ENCODE measurements around the gene DIS3.
"Not testable (repeated sequence)": the region's sequence is repeated elsewhere in the genome, so short reads cannot be mapped to it uniquely, and the experiment has no call there.

Gene DIS3, protein sequence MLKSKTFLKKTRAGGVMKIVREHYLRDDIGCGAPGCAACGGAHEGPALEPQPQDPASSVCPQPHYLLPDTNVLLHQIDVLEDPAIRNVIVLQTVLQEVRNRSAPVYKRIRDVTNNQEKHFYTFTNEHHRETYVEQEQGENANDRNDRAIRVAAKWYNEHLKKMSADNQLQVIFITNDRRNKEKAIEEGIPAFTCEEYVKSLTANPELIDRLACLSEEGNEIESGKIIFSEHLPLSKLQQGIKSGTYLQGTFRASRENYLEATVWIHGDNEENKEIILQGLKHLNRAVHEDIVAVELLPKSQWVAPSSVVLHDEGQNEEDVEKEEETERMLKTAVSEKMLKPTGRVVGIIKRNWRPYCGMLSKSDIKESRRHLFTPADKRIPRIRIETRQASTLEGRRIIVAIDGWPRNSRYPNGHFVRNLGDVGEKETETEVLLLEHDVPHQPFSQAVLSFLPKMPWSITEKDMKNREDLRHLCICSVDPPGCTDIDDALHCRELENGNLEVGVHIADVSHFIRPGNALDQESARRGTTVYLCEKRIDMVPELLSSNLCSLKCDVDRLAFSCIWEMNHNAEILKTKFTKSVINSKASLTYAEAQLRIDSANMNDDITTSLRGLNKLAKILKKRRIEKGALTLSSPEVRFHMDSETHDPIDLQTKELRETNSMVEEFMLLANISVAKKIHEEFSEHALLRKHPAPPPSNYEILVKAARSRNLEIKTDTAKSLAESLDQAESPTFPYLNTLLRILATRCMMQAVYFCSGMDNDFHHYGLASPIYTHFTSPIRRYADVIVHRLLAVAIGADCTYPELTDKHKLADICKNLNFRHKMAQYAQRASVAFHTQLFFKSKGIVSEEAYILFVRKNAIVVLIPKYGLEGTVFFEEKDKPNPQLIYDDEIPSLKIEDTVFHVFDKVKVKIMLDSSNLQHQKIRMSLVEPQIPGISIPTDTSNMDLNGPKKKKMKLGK

GRCh38 chr13:72781451-72782439, at the start of gene DIS3, which contains the start of gene PIBF1:
Gene DIS3 (minus strand): TSS chr13:72781900. CDS start chr13:72781832, 68 bp downstream.
Gene PIBF1 (plus strand): TSS chr13:72782133. CDS start chr13:72783470, 1,337 bp downstream.
- peak; percentile 94 for DNase-seq

DNA sequence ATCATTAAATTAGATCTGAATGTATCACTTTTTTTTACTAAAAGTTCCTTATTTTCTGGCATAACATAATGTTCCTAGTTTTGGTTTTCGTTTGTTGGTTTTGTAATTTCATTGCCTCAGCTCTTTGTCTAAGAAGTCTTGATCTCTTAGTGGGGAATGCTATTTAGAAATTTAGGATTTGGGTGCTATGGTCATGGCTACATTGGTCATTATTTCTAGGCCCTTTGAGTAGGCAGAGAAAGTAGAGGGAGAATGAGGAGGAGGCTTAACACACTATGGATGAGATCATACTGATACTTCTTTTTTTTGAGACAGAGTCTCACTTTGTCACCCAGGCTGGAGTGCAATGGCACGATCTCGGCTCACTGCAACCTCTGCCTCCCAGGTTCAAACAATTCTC, 42.0 kb upstream of the DIS3 start:
- no peak for DNase-seq

- DNase-seq: no peak
Measured at GRCh38 chr13:72823081-72823480, 41.4 kb upstream of the DIS3 start.

DNA sequence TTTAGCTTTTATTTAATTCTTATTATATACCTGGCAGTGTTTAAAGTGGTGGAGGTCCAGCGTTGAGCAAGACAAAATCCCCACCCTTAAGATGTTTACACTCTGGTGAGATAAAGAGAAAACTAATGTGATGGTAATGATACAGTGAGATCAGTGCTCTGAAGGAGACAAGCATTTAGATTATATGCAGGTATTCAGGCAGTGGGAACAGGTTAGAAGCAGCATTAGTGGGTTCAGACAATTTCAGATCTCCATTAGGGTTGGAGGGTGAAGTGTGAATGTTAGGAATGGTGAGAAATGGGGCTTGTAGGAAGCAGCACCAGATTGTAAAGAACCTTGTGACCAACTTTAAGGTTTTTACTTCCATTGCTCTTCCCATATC, 39.2 kb upstream of the DIS3 start:
- DNase-seq: no peak

DNA sequence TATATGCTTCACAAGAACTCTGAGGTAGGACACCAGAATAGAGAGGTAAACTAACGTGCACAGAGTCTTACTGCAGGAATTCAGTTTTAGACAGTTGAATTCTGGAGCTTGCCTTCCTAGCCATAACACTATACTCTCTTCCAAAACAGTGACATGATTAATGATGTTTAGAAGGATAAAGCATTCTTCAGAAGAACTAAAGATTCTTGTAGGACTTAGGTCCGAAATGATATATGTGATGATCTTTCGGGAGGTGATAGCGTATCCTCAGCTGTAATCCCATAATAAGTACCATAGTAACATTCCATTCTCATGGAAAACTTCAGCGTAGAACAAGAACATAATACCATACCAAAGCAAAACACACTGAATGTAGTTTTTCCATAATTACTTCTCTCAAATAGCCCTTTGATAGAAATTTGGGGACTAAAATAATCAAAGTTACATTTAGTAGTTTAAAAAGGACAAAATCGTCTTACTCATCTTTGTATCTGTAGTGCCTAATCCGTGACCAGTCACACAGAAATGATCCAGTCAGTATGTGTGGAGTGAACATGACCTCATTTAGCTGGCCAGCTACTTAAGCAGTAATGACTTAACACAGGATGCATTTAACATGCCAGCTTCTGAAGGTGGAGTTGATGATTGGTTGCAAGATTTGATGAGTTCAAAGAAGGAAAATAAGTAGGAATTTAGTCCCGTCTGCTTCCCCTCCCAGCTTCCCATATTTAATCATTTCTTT, 38.6 kb upstream of the DIS3 start:
- DNase-seq: no peak

DNA sequence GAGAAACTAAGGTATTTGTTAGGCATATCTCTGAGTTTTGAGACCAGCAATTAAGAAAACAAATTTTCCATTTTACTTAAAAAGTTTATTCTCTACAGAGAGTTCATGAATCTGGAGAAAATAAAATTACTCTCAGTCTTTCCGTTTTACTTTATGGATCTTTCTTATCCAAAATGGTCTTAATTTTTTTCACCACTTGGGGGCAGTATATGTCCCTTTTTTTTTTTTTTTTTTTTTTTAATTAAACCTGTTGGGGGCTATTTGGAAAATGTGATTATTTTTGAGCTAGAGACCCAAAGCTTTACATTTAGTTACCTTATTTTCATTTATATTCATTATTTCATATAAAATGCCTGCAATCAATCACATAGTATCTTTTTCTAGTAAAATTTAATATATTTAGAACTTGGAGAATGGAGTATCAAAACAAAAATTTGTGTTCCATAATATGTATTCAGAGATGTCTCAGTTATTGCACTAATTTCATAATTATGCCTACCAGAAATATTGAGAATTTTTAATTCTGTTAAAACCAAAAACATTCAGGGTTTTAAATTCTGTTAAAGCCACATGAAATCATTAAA, 27.3 kb upstream of the DIS3 start:
- DNase-seq: no peak

- DNase-seq: not testable (repeated sequence)
Measured at GRCh38 chr13:72806514-72806913, 24.8 kb upstream of the DIS3 start.

- no peak for DNase-seq
Measured at GRCh38 chr13:72805676-72806346, 24.1 kb upstream of the DIS3 start.

DNA sequence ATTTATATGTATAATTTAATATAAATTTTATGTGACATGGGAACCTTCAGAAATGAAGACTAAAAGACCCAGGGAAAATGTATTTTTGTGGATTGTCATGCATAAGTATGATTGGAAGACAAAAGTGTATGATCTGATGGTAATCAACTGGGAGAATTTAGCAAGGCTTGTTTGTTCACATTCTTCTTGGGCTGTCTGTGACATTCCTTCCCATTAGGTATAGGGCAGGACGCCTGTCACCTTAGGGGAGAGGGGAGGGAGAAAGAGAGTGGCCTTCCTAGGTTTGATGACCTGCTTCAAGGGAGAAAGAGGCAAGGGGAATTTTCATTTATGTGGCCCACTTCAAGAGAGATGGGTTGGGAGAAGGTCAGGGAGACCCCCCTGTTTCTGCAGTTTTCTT, 22.6 kb upstream of the DIS3 start:
- no peak for DNase-seq

DNA sequence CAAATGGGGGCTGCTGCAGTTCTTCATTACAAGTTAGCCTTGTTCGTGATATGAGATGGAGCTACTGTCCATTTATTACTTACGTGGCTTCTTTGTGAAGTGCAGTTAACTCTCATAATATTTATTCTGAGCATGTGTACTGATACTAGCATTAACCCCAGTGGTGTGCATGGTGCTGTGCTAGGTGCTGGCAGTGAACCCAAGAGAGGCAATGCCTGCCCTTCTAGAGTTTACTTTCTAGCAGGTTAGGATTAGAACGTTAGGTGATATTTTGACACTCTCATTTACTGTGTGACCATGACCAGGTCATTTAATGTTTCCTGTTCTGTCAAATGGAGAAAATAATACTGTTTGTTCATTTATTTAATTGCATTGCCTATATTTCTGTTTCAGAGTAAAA, 17.1 kb upstream of the DIS3 start:
- no peak for DNase-seq

DNA sequence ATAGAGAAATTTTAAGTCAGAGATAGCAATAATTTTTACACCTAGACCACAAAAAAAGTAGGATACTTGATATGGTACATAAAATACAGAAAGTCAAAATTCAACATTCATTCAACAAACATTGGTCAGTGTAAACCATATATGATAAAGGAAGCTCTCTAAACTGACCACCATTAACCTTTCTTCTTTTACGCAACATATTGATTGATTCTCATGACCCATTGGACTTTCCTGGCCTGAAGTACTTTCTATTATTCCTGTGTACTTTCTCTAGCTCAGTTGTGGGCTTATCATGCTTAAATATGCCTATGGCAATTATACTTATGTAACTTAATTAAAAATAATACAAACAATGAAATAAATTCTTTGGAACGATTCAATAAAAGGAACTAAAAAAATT, 10.9 kb upstream of the DIS3 start:
- no peak for DNase-seq

GRCh38 chr13:72788831-72789230, 7.1 kb upstream of the DIS3 start:
- no peak for DNase-seq

DNA sequence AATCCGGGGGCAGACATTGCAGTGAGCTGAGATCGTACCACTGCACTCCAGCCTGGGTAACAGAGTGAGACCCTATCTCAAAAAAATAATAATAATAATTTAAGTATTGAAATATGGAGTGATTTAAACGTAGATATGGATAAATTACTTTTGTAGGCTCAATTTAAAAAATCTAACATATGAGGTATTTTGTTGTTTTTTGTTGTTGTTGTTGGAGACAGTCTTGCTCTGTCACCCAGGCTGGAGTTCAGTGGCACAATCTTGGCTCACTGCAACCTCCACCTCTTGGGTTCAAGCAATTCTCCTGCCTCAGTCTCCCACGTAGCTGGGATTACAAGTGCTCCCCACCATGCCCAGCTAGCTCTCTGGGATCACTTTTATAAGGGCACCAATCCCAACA, 3.0 kb upstream of the DIS3 start:
- DNase-seq: not testable (repeated sequence)

DNA sequence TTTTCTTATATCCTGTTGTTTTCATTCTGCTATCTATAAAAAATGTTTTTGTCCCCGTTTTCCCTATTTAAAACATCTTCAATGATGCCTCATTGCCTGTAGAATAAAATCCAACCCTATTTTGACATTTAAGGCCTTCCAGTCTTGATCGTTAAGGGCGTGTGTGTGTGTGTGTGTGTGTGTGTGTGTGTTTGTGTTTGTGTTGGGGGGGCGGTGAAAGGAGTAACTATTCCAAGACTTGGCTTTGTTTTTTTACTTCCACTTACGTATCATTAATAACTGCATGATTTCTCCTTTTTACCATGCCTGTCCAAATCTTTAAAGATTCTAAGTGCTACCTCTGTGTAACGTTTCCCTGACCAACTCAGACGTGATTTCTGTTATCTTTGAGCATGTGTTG, 1.0 kb upstream of the DIS3 start:
- no peak for DNase-seq

DNA sequence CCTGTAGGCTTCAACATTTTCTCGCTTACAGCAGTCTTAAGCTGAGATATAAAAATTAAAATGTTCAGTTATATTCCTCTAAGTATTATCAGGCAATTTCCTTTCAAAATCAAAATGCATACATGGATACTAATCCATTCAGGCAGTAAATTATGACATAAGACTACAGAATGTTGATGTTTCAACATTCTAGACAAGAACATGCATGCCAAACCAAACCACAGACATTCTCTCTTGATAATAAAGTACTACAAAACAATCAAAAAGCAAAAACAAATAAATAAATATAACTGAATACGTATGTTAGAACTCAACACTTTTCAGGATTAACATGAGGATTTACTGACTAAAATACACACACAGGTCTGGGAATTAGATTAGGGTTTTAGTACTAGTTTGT, 7.7 kb downstream of the DIS3 start:
- no peak for DNase-seq

DNA sequence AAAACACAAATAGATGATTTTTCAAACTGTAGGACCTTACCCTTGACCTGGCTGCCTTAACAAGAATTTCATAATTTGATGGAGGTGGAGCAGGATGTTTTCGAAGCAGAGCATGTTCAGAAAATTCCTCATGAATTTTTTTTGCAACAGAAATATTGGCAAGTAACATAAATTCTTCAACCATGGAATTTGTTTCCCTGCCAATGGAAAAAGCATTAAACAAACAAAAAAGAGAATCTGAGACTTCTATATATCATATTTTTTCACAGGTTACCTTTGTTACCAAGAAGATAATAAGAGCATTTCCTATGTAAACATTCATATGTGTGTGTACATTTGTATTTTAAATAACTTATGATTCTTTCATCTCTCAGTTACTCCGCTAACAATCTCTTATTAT, 18.3 kb downstream of the DIS3 start:
- DNase-seq: no peak

GRCh38 chr13:72760189-72760588, 21.5 kb downstream of the DIS3 start:
- DNase-seq: no peak

- no peak for DNase-seq
Measured at GRCh38 chr13:72757792-72758535, 23.7 kb downstream of the DIS3 start.

DNA sequence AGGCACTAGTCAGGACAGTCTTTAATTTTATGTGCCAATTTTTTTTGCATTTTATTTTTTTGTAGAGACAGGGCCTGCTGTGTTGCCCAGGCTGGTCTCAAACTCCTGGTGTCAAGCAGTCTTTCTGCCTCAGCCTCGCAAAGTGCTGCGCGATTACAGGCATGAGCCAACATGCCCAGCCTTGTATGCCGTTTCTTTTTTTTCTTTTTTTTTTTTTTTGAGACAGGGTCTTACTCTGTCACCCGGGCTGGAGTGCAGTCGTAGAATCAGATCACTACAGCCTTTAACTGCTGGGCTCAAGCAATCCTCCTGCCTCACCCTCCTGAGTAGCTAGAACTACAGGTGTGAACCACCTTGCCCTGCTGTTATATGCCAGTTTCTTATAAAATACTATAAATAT, 27.6 kb downstream of the DIS3 start:
- DNase-seq: no peak

DNA sequence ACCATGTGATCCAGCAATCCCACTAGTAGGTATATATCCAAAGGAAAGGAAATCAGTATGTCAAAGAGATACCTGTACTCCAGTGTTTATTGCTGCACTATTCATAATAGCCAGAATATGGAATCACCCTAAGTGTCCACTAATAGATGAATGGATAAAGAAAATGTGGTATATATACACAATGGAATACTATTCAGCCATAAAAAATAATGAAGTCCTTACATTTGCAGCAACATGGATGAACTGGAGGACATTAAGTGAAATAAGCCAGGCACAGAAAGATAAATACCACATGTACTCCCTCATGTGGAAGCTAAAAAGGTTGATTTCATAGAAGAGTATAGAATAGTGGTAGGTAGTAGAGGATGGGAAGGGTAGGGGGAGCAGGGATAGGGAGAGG, 30.5 kb downstream of the DIS3 start:
- DNase-seq: no peak

Measured in activated effector memory CD4-positive, alpha-beta T cell treated with Interleukin-2 at 50 U/mL for 16 hours (primary cell).